ENCODE data around the gene SAMM50.

- TF ChIP-seq CTCF (IDR thresholded peaks at IDR 0.05) (no peak), POLR2A (IDR thresholded peaks at IDR 0.05) (no peak), POLR2AphosphoS5 (IDR thresholded peaks at IDR 0.05; ENCODE audit: insufficient read depth in 1 of 2, low read depth in 1 of 2) (no peak)
These were observed 18.8 kb downstream of the SAMM50 start for GRCh38 chr22:43974028-43974545.
